GM21717 (cell line): ENCODE data around the gene RPS16.

ENCODE experiments used
- ATAC-seq: cut with Tn5 transposase; IDR thresholded peaks from one replicate; pipeline ENCODE4 v1.9.1; 2021; ENCODE audit warnings: mild to moderate bottlenecking, moderate library complexity; ENCODE audit not compliant: unreplicated experiment

Gene RPS16

DNA sequence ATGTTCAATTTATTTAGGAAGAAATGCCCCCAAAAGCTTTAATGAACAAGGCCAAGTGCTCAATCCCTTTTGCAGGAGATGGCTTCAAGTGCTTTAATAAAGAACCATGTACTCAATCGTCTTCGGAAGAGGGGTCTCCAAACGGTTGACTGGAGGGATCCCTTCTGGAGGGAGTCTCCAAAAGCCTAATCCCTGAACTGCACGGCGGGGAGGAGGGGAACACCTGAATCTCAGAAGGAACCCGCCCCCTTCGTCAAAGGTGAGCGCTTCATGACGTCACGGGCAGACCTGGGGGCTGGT is 45.3 kb downstream of the RPS16 start:
- no peak for ATAC-seq

DNA sequence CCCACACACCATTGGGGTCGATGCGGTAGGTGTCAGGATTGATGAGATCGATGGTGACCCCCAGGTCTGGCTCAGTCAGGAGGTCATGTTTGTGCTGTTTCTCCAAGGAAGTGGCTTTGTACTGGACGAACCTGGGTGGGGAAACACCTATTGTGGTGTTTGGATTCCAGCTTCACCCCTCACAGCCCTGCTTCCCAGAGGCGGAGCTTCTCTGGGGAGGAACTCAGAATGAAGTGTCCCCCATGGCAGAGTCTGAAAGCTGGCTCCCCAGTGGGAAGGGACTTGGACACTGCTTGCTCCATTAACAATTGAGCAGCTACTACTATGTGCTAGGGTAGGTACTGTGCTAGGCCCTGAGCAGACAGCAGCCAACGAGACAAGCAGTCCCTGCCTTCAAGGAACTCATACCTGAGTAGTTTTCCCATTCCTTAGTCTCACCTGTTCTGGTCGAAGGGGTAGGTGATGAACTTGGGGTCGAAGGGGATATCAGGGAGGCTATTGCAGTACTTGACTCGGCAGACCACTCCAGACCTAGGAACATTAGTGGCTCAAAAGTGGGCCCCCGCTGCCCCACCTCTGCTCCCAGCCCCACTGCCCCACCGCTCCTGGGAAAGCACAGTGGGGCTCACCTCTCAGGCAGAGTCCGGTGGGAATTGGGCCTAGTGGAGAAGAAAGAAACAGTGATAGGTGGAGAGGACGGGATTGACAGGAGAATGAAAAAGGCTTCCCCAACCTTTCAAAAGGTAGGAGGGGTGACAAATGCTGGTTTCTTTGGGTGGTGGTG is 45.9 kb downstream of the RPS16 start:
- no peak for ATAC-seq

DNA sequence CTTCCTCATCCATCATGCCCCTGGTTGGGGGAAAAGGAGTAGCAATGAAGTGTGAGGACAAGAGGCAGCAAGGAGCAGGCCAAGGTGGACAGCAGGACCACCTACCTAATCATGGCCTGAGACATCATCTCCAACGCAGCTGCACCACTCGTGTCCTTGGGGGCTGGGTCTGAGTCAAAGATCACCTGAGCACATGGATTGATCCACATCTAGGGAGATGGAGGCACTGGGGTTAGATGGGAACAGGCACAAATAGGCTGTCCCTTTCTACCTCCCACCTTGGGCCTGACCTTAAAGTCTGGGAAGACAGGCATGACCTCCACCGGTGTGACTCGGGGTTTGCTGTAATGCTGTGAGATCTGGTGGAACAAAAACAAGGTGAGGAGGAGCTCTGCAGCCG is 47.1 kb downstream of the RPS16 start:
- no peak for ATAC-seq

DNA sequence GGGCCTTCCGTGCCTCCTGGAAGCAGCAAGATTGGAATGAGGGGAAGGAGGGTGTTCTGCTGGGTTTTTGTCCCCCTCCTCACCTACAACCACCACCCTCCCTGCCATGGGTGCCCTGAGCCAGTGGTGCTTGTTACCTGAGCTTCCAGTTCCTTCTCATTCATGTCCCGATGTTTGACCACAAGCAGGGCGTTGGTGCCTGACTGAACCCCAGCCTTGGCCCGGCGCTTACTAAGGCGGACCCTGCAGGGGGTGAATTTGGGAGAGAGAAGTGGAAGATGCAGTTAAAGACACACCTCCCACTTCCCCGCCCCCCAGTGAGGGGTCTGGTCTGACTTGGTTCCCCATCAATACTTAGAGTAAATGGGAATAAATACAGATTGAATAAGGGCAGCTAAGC is 49.2 kb downstream of the RPS16 start:
- no peak for ATAC-seq

DNA sequence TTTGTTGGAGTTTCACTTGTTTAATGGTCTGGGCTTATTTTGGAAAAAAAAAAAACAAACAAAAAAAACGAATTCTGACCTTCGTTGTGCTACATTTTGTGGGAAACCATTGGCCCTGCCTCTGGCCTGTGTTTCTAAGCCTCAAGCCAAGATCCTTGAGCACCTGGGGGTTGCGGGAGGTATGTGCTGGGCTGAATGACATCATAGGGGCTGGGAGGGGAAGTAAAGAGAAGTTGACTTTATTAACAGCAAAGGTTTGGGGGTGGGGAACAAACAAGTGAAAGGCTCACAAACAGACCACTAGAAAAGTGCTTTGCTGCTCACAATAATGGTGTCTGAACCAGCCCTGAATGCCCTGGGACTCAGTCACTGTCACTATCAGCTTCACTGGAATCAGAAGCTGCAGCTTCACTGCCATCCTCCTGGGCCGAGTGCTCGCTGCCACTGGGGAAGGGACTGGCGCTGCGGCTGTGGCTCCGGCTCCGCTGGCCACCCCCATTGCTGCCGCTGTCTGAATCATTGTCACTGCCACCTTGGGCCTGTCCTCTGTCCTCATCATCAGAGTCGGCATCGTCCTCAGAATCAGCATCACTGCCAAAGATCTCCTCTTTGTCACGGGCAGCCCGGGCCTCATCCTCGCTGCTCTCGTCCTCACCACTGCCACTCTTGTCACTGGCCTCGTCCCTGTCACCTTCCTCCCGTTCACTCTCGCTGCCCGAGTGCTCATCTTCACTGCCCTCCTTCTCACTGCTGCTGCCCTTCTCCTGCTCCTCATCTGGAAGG is 49.9 kb downstream of the RPS16 start:
- no peak for ATAC-seq

DNA sequence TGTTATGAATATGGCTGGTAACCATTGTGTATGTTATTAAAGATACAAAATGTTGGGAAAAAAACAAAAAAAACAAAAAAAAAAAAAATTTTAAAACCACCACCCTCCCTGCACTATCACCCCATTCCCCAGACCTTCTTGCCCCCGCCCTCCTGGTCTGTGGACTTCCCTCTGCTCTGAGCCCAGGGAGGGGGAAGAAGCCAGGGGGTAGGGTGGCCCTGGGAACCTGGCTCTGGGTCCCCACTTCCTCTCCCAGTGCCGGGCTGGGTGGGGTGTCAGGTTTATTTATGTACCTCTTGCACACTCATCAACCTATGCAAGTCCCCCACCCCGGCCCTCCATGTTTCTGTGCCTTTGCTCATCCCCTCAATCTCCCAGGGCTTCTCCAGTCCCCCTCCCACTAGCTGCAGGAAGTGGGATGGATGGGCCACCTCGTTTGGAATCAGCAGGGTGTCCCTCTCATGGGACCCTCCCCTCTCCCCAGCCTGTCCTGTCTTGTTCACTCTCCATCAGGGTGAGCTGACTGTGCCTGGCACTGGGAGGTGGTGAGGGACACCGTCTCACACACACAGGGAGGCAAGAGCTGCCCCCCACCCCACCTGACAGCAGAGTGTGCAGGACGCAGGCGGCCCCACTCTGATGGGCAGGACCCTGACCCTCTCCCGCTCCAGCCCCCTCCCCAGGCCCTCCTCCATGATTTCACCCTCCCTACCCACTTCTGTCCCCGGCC is 50.7 kb downstream of the RPS16 start:
- no peak for ATAC-seq
